Left colon (tissue), 2 donors: ENCODE data around the gene IKZF2. TPM values are rescaled to one million over a fixed set of nuclear protein-coding genes. Genes with fewer than 3 reads are reported as not detected.
A peak's percentile ranks its signal among the peaks of the same experiment; 100 is the strongest.

Experiments
- ATAC-seq: fragments of 200-7000 bp; cut with Tn5 transposase; one replicate; pipeline ENCODE4 v1.9.1; 2020; ENCODE audit warnings: mild to moderate bottlenecking, moderate library complexity
- DNase-seq, 2 donors: peaks; one replicate each; pipeline ENCODE4 v3.0.0-alpha.2; 2020
- intact Hi-C, 2 donors: fragments of 100-400 bp; cut with DNase I in 1 of 2; cut with micrococcal nuclease in 1 of 2; formaldehyde crosslinking; loops; one replicate each; pipeline versions ENCODE4 v1.11.2 to v1.14.0; 2022; cut with DNase I, micrococcal nuclease
- total RNA-seq, 2 donors: library from RNA; stranded (reverse); fragmentation: NEBNext Ultra II Directional; extraction: Animal tissue kit (Norgen Biotek cat#: 25700); gene quantifications; one replicate each; pipeline ENCODE4 v1.2.1, GENCODE V29; 2021
- donor health status: DM: no; HTN: no; CAD: no.
- donor health status: DM: yes; HTN: yes; CAD: no.

Gene IKZF2
- total RNA-seq, 2 donors from 2014 or later, result 7.7 to 8.5 TPM

DNA sequence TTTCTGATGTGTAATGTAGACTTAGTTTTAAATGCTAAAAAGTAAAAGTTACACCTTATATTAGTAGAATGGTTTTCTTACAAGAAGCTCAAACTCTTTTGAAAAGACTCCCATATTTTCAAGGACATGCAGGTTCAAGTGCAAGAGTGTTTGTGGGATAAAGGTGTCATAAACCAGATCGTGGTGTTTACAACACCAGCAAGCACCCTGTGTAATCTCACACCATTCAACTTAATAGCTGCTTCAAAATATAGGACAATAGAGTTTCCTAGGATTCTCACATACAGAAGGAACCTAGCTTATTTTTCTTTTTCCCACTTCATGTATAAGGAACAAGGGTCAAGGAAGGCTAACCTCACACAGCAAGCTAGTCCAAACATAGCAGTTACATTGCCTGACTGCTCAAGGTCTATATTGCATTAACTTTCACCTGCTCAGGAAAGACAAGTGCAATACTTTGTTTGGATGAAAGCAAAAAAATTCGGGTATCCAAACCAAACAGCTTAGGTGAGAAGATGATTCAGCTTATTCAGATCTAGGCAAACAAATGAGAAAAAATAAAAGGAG is 172.3 kb downstream of the IKZF2 start:
- DNase-seq, result no peak
- peak; percentile 82 for ATAC-seq

DNA sequence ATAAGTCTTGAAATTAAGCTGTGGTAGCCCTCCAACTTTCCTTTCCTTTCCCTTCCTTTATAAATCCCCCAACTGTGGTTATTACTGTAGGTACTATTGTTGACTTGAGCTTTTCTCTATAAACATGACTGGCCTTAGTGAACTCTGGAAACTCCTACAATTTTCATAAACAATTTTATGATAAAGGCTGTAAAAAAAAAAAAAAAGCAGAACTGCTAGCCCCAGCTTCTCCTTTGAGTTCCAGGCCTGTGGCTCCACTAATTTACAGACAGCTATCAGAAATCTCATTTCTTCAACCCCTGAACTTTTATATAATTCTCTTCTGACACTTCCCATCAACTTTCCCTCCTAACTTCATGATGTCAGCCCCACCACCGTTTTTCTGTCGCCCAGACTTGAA is 174.3 kb downstream of the IKZF2 start:
- DNase-seq (no peak), ATAC-seq (peak; percentile 55)
- intact Hi-C loops, result no loop called here

More for the DNA sequence above, 172.3 kb downstream of the IKZF2 start:
- intact Hi-C loops, result no loop called here

GRCh38 chr2:212975333-212975732 is 176.1 kb downstream of the IKZF2 start:
- ATAC-seq (peak; percentile 55), DNase-seq (no peak)
- intact Hi-C loops, result no loop called here

DNA sequence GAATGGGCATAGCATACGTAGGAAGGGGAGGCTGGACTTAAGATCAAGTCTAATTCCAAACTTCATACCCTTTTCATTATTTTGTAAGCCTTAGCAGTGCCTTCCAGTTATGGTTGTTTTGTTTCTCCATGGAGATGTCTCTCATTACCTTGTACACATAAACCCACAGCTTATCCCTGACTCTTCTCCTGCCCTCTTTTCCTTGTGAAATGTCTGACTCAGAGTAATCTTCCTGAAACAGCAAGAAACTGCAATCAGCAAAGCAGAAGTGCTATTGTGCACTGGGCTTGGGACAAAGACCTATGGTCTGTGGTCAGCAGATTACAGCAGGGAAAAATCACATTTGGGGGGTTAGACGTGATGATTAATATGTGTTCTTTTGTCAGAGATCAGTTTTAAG is 176.7 kb downstream of the IKZF2 start:
- DNase-seq (no peak), ATAC-seq (peak; percentile 21)
- intact Hi-C loops, result no loop called here

DNA sequence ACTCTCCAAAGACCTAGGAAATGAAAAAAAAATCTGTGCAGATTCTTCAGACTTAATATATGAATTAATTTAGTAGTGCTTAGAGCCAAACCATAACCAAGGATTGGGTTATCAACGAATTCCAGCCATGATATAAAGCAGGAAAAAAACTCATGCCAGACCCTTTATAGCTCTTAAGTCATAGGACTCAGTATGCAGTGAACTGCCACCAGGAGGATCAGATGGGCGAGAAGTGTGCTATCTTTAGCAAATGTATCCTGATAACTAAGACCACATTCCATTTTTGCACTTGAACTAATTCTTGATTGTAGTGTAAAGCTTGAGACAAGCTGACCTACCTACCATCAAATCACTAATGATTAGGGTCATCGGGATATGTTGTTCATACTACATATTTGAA is 178.1 kb downstream of the IKZF2 start:
- DNase-seq, result no peak

GRCh38 chr2:212970132-212970531 is 181.3 kb downstream of the IKZF2 start:
- ATAC-seq, result no peak
- no peak for DNase-seq
- intact Hi-C loops, result no loop called here

More for the DNA sequence above, 178.1 kb downstream of the IKZF2 start:
- intact Hi-C loops, result no loop called here
- no peak for ATAC-seq

DNA sequence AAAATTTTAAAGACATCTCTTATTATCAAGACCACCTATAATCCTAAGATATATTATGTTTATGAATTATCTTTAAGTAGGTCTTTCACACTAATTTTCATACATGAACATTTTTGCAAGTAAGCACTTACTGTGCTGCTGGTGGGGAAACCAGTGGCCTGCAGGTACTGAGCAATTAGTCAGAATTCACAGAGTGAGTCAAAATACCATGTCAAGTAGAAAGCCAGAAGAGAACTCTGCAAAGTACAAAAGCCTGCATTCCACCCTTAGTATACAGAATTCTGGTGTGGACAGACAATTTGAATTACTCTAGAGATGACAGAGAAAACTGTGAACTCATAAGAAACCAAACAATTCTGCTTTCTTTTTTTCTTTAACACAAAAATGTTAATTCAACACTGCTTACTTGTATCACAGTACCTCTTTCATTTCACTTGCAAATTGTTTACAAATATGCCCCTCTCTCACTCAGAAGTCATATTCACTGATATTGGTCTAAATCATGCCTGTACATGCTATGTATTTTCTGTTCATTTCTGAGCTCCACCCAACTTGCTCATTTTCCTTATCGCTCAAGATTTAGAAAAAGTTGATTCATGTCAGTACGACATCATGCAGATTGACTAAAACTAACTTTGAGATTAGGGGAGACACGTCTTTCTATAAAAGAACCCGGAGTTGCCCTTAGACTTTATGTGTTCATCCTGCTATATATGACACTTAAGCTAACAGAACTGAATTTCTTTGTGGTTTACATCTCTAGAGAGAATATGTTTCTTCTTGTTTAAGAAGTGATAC is 182.9 kb downstream of the IKZF2 start:
- intact Hi-C loops, result no loop called here
- DNase-seq (no peak), ATAC-seq (no peak)

DNA sequence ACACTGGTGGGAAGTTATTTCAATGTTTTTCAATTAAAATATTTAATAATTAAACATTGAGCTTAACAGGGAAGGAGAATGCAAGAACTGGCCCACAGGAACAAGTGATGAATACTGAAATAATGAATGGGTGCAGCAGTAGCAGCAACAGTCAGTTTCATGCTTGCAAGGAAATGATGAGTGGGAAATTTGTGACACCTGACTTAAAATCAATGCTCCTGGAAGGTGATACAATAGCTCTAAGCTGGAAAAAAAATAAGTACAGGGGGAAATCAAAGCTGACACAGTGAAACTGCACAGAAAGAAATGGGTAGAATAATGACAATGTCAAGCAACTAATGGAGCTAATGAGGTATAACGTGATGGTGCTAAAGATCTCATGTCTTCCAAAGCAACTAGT is 184.5 kb downstream of the IKZF2 start:
- DNase-seq (no peak), ATAC-seq (no peak)
- intact Hi-C loops, result no loop called here

DNA sequence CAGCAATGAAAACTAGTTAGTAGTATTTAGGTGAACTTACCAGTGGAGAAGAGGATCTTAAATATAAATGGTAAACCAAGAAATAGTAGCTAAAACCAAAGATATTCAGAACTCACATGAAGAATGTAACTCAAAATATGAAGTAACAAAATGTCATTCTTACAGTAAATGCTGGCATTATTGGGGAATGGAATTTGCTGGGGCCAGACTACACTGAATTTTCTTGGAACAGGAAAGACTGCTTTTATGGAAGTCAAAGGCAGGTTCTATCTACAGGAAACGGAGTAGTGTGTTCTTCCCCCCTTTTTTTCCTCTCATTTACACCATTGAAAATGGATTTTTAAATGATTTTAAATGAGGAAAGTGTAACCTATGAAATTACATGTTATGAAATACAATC is 188.7 kb downstream of the IKZF2 start:
- no peak for ATAC-seq

DNA sequence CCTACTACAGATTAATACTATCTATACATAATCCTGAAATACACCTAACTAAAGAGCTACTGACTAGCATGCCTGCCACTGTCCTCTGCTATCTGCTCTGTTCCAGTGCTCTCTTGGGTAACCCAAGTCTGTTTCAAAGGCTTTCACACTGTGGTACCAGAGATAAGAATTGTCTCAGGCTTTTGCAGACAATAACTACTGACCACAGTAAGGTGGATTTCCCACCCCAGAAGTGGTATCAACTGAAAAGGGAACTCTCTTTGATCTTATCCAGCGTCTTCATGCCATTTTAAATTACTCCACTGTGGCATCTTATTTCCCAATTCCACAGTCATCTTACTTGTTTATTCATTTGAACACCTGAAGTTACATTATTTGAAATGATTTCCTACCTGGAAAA is 190.2 kb downstream of the IKZF2 start:
- intact Hi-C loops, result no loop called here
- ATAC-seq, result no peak
- DNase-seq, result no peak

More for the DNA sequence above, 188.7 kb downstream of the IKZF2 start:
- DNase-seq, result no peak
- intact Hi-C loops, result no loop called here

- intact Hi-C loops, result no loop called here
- DNase-seq, result no peak
- ATAC-seq, result no peak
Observed at GRCh38 chr2:212960336-212960735, 191.1 kb downstream of the IKZF2 start.

GRCh38 chr2:212959471-212960117 is 191.8 kb downstream of the IKZF2 start:
- intact Hi-C loops, result no loop called here
- no peak for ATAC-seq
- no peak for DNase-seq

GRCh38 chr2:212958757-212959295 is 192.6 kb downstream of the IKZF2 start:
- intact Hi-C loops, result no loop called here
- ATAC-seq, result no peak
- no peak for DNase-seq

DNA sequence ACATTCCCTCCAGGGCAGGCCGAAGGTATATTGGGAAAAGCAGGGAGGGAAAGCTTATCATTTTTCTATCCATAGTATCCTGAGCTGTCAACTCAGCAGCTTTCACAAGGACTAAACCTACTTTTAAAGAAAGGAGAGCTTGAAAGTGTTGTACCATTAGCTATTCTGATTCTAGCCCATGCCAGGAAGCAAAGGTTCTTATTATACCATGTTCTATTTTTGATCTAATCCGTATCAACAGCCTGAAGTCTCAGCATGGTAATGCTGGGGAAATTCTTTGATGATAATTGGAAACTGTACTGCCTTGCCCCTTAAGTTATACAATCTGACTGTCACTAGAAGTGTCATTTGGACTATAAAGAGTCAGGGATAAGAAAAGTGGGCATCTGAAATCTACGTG is 193.3 kb downstream of the IKZF2 start:
- intact Hi-C loops, result no loop called here

DNA sequence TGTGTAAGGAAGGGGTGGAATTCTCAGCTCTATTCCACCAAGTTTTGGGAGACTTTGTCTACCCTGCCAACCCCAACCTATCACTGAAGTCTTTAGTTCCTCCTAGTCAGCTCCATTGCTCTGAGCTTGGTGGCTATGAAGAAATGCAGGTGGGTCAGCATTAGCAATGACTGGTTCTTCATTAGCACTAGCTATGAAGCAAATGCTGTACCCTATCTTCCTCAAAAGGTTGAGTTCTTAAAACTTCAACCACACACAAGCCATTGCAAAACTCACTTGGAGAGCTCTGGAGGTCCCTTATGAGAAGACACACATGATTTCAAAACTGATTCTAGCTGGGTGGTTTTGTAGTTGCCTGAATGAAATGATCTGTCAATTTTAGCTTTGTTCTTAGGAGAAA is 193.8 kb downstream of the IKZF2 start:
- ATAC-seq, result no peak
- intact Hi-C loops, result no loop called here
- no peak for DNase-seq

More for the DNA sequence above, 193.3 kb downstream of the IKZF2 start:
- DNase-seq (no peak), ATAC-seq (no peak)

DNA sequence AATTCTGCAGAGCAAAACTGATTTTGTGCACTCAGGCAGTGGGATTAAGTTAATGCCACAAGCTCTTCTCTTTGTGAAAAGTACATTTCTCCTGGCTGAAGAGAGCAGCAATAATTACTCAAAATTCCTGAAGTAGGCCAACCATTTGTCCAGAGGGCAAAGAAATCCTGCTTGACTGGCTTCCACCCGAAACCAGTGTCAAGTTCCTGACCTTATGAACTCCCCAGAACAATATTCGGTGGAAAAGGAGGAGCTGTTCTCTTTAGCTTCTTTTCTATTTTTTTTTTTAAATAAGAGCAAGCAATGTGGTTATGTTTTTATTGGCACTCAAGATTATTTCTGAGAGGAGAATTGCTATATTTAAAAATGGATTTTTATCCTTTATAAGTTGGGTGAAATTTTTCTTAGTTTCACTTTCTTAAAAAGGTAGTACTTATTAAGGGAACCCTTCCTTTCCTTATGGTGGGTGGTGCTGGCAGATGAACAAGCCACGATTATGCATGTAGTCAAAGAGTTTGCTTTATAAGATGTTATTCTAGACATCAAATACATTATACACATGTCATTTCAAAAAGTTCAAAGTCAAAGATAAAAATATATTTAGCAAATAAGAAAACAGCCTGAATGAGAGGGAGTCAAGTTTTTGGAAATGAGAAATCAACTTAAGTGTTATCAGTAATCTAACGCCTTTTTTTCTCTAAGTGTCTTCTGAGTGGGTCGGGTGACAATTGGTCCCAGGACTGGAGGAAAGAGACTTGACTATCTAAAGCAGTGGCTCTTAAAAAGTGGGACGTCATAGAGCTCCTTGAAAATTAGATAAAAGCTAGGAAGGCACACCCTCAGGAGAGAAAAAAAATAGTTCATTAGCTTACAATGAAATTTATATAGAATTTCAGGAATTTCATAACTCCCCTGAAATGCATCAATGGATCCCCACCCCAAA is 194.5 kb downstream of the IKZF2 start:
- intact Hi-C loops, result no loop called here
- DNase-seq (no peak), ATAC-seq (no peak)

GRCh38 chr2:212953170-212953920 is 198.1 kb downstream of the IKZF2 start:
- intact Hi-C loops, result no loop called here
- no peak for DNase-seq
- ATAC-seq, result no peak

DNA sequence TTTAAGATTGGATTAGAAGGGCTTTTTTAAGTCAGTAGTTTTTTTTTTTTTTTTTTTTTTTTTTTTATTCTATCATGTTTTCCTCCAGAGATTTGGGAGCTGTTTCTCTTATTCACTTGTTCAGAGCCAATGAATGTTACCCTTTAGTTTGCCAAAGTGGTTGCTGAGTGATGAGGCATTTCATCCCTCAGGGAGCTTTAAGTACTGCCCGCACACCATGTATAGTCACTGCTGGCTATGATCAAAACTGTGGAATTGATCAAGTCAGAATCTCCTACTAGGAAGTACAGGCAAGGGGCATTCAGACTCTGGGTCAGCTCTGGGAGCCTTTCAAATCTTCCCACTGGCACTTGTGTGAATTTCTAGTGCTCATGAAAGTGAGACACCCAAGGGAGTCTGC is 201.6 kb downstream of the IKZF2 start:
- DNase-seq (no peak), ATAC-seq (no peak)
- intact Hi-C loops, result no loop called here
